Transverse colon (tissue), 3 donors: ENCODE results near the gene CFAP54.

Experiments used
- POLR2A ChIP-seq: fragments of 450-650 bp; IDR thresholded peaks from one replicate; pipeline ENCODE4 v1.6.1; 2016; ENCODE audit warnings: antibody characterized with exemption, mild to moderate bottlenecking, moderate library complexity
- TF ChIP-seq, protein P1 (sequence below), 5 experiments: fragments of 200-600 bp in 3 of 5; fragments of 450-650 bp in 2 of 5; sonication (generic) in 3 of 5; IDR thresholded peaks; 1 replicate in 2 of 5; 2 replicates in 3 of 5; pipeline ENCODE4 v1.5.1; 2016 to 2017; ENCODE audit warnings: antibody characterized with exemption in 5 of 5, inconsistent platforms in 3 of 5, mild to moderate bottlenecking in 2 of 5, moderate library complexity in 1 of 5

DNA sequence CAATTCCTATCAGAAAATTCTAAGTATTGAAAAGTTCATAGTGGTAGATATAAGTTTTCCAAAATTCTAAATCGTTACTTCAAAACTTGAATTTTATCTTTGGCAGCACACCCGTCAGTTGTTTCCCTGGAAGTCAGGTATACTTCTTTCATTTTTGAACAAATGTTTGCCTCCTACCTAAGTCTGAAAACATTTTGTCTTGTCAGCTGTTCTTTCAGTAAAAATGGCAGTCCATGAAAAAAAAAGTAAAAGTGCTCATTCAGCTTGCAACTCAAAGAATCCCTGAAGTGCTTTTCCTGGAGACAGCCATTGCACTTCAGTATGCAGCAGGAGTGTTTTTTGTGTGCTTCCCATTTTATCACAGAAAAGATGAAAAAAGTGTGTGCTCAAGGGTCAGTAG lies 287.5 kb downstream of the CFAP54 start:
- TF ChIP-seq, protein P1, sequence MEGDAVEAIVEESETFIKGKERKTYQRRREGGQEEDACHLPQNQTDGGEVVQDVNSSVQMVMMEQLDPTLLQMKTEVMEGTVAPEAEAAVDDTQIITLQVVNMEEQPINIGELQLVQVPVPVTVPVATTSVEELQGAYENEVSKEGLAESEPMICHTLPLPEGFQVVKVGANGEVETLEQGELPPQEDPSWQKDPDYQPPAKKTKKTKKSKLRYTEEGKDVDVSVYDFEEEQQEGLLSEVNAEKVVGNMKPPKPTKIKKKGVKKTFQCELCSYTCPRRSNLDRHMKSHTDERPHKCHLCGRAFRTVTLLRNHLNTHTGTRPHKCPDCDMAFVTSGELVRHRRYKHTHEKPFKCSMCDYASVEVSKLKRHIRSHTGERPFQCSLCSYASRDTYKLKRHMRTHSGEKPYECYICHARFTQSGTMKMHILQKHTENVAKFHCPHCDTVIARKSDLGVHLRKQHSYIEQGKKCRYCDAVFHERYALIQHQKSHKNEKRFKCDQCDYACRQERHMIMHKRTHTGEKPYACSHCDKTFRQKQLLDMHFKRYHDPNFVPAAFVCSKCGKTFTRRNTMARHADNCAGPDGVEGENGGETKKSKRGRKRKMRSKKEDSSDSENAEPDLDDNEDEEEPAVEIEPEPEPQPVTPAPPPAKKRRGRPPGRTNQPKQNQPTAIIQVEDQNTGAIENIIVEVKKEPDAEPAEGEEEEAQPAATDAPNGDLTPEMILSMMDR (IDR thresholded peaks at IDR 0.05) = no peak
- TF ChIP-seq POLR2A = no peak
